Right lobe of liver (tissue), 6 donors: ENCODE data around the gene BDP1. TPM values are rescaled to one million over a fixed set of nuclear protein-coding genes. Genes with fewer than 3 reads are reported as not detected.

Experiments
- ATAC-seq, 4 donors: fragments of 200-7000 bp; cut with Tn5 transposase; one replicate each; pipeline ENCODE4 v1.9.1; 2020; ENCODE audit warnings: mild to moderate bottlenecking in 4 of 4, moderate library complexity in 4 of 4
- DNase-seq, 3 donors: peaks; one replicate each; pipeline ENCODE4 v3.0.0-alpha.2; 2020
- H3K27ac ChIP-seq, 3 donors: fragments of 200-600 bp; one replicate each; pipeline ENCODE4 v1.8.0; 2022
- H3K27me3 ChIP-seq, 2 donors: fragments of 200-600 bp; one replicate each; pipeline ENCODE4 v1.8.0; 2022
- H3K36me3 ChIP-seq, 4 donors: fragments of 200-600 bp; sonication (generic) in 1 of 4; one replicate each; pipeline versions ENCODE4 v1.5.1 to v1.8.0; 2017 to 2022; ENCODE audit warnings: control low read depth in 1 of 4
- H3K4me1 ChIP-seq, 4 donors: fragments of 200-600 bp; sonication (generic) in 1 of 4; one replicate each; pipeline versions ENCODE4 v1.5.1 to v1.8.0; 2017 to 2022; ENCODE audit warnings: control low read depth in 1 of 4
- H3K4me3 ChIP-seq, 3 donors: fragments of 200-600 bp; one replicate each; pipeline ENCODE4 v1.8.0; 2022
- H3K9me3 ChIP-seq, 4 donors: fragments of 200-600 bp; sonication (generic) in 1 of 4; one replicate each; pipeline versions ENCODE4 v1.5.1 to v1.8.0; 2017 to 2022; ENCODE audit warnings: control low read depth in 1 of 4
- POLR2A ChIP-seq: fragments of 450-650 bp; IDR thresholded peaks from one replicate; pipeline ENCODE4 v1.6.1; 2017; ENCODE audit warnings: antibody characterized with exemption, mild to moderate bottlenecking
- WGBS: methylation state at CpG from one replicate; pipeline ENCODE4 v1.1.6; 2018; ENCODE audit warnings: low coverage, low lambda C conversion rate; ENCODE audit not compliant: insufficient coverage; ENCODE audit errors: missing lambda C conversion rate; 5-methylcytosine and 5-hydroxymethylcytosine counted together
- intact Hi-C, 2 donors: fragments of 100-400 bp; cut with DNase I; formaldehyde crosslinking; loops; one replicate each; pipeline versions ENCODE4 v1.11.2 to v1.14.1; 2022
- total RNA-seq, 6 experiments: library from RNA; depleted of rRNA in 2 of 6; stranded (reverse); fragments of >200 nt in 2 of 6; fragmentation: NEBNext Ultra II Directional in 3 of 6; extraction: Animal tissue kit (Norgen Biotek cat#: 25700) in 3 of 6; gene quantifications; one replicate each; pipeline versions ENCODE4 v1.1.0 to v1.2.4, GENCODE V29; 2016 to 2023
- TF ChIP-seq, protein P1 (sequence below), 4 donors: fragments of 200-600 bp in 3 of 4; fragments of 450-650 bp in 1 of 4; IDR thresholded peaks; one replicate each; pipeline versions ENCODE4 v1.5.1 to v1.8.0; 2016 to 2022; ENCODE audit warnings: antibody characterized with exemption in 4 of 4, mild to moderate bottlenecking in 2 of 4
- donor health status: DM: no; HTN: yes; CAD: no.
- donor health status: DM: no; HTN: no; CAD: no.
- donor health status: DM: no; HTN: no; CAD: no.
- donor health status: DM: no; HTN: yes; CAD: no.
- donor health status: DM: no; HTN: yes; CAD: no.

The BDP1 gene
- total RNA-seq, 6 experiments from 2014 or later: 7.3 to 16.6 (median 11.9) TPM

GRCh38 chr5:71452876-71453275, 2.6 kb upstream of the BDP1 start:
- Histone ChIP-seq H3K27ac (no peak overlapping the region), H3K36me3 (no peaks in the 10 kb centered on the region), H3K4me3 (no peak overlapping the region), H3K27me3 (no peaks in the 10 kb centered on the region), H3K9me3 (no peaks in the 10 kb centered on the region), H3K4me1 (peaks cover 0 to 18% (median 8%) of the 10 kb centered on the region in 4 donors)
- intact Hi-C loops: no loop called here
- DNase-seq (no peak), ATAC-seq (no peak)
- TF ChIP-seq, protein P1, sequence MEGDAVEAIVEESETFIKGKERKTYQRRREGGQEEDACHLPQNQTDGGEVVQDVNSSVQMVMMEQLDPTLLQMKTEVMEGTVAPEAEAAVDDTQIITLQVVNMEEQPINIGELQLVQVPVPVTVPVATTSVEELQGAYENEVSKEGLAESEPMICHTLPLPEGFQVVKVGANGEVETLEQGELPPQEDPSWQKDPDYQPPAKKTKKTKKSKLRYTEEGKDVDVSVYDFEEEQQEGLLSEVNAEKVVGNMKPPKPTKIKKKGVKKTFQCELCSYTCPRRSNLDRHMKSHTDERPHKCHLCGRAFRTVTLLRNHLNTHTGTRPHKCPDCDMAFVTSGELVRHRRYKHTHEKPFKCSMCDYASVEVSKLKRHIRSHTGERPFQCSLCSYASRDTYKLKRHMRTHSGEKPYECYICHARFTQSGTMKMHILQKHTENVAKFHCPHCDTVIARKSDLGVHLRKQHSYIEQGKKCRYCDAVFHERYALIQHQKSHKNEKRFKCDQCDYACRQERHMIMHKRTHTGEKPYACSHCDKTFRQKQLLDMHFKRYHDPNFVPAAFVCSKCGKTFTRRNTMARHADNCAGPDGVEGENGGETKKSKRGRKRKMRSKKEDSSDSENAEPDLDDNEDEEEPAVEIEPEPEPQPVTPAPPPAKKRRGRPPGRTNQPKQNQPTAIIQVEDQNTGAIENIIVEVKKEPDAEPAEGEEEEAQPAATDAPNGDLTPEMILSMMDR (IDR thresholded peaks at IDR 0.05): no peak
- TF ChIP-seq POLR2A: no peak
- WGBS: 24% methylated on average over 2 of the region's 2 CpGs

- peak overlapping the region in 2 of 3 donors; percentile 86 to 89 for H3K27ac ChIP-seq
- intact Hi-C loops: no loop called here
- no peak for TF ChIP-seq POLR2A
- TF ChIP-seq, protein P1 (IDR thresholded peaks at IDR 0.05): no peak
- no peak for ATAC-seq
- H3K9me3 ChIP-seq: no peaks in the 10 kb centered on the region
- peaks cover 0 to 16% (median 9%) of the 10 kb centered on the region in 4 donors for H3K36me3 ChIP-seq
- peaks cover 0 to 18% (median 8%) of the 10 kb centered on the region in 4 donors for H3K4me1 ChIP-seq
- no peaks in the 10 kb centered on the region for H3K27me3 ChIP-seq
- DNase-seq: no peak
- WGBS: 51% methylated on average over 12 of the region's 19 CpGs
- H3K4me3 ChIP-seq: peak overlapping the region; percentile 74 to 90 (median 80)
Observed at GRCh38 chr5:71454913-71455312, 538 bp upstream of the BDP1 start.

- TF ChIP-seq, protein P1 (IDR thresholded peaks at IDR 0.05): no peak
- TF ChIP-seq POLR2A: no peak
- peak in 1 of 4 donors; percentile 2 for ATAC-seq
Observed at GRCh38 chr5:71456362-71456743, 902 bp downstream of the BDP1 start.

GRCh38 chr5:71457106-71457505, 1.7 kb downstream of the BDP1 start:
- H3K9me3 ChIP-seq: no peaks in the 10 kb centered on the region
- DNase-seq: no peak
- no peak for ATAC-seq
- WGBS: 90% methylated on average over 3 of the region's 8 CpGs
- intact Hi-C loops: no loop called here
- peaks cover 0 to 18% (median 8%) of the 10 kb centered on the region in 4 donors for H3K4me1 ChIP-seq
- TF ChIP-seq POLR2A: no peak
- TF ChIP-seq, protein P1 (IDR thresholded peaks at IDR 0.05): no peak
- H3K27ac ChIP-seq: no peak overlapping the region
- H3K27me3 ChIP-seq: no peaks in the 10 kb centered on the region
- H3K36me3 ChIP-seq: peaks cover 0 to 36% (median 11%) of the 10 kb centered on the region in 4 donors
- H3K4me3 ChIP-seq: peak overlapping the region in 1 of 3 donors; percentile 74

More at GRCh38 chr5:71456362-71456743, 902 bp downstream of the BDP1 start:
- peaks cover 0 to 28% (median 9%) of the 10 kb centered on the region in 4 donors for H3K36me3 ChIP-seq
- 4% methylated on average over 4 of the region's 4 CpGs for WGBS
- H3K27me3 ChIP-seq: no peaks in the 10 kb centered on the region
- DNase-seq: no peak
- H3K4me3 ChIP-seq: peak overlapping the region; percentile 74 to 90 (median 80)
- H3K27ac ChIP-seq: peak overlapping the region; percentile 80 to 89 (median 86)
- H3K9me3 ChIP-seq: no peaks in the 10 kb centered on the region
- intact Hi-C loops: no loop called here
- peaks cover 0 to 18% (median 8%) of the 10 kb centered on the region in 4 donors for H3K4me1 ChIP-seq

GRCh38 chr5:71460693-71461092, 5.2 kb downstream of the BDP1 start:
- DNase-seq (no peak), ATAC-seq (no peak)
- H3K4me3 ChIP-seq: no peak overlapping the region
- no peak for TF ChIP-seq POLR2A
- TF ChIP-seq, protein P1 (IDR thresholded peaks at IDR 0.05): no peak
- H3K4me1 ChIP-seq: peaks cover 0 to 15% (median 8%) of the 10 kb centered on the region in 4 donors
- H3K27me3 ChIP-seq: no peaks in the 10 kb centered on the region
- WGBS: 88% methylated on average over 1 of the region's 1 CpG
- H3K36me3 ChIP-seq: peaks cover 3 to 70% (median 25%) of the 10 kb centered on the region in 4 donors
- no peak overlapping the region for H3K27ac ChIP-seq
- H3K9me3 ChIP-seq: no peaks in the 10 kb centered on the region
- intact Hi-C loops: no loop called here
